ENCODE data around the gene FBLL1.
A peak's percentile ranks its signal among the peaks of the same experiment; 100 is the strongest.
"Not testable (repeated sequence)": the region's sequence is repeated elsewhere in the genome, so short reads cannot be mapped to it uniquely, and the experiment has no call there.

FBLL1 gene

GRCh38 chr5:168528521-168529373 lies at the start of gene FBLL1:
Gene FBLL1, plus strand, starts transcription at chr5:168529305. Its CDS starts 200 bp downstream, at chr5:168529505.
- DNase-seq, result peak; percentile 78

GRCh38 chr5:168480601-168481000 lies 48.5 kb upstream of the FBLL1 start:
- no peak for DNase-seq

GRCh38 chr5:168481330-168481788 lies 47.7 kb upstream of the FBLL1 start:
- DNase-seq, result peak; percentile 14

GRCh38 chr5:168482361-168482760 lies 46.7 kb upstream of the FBLL1 start:
- no peak for DNase-seq

GRCh38 chr5:168486136-168486879 lies 42.8 kb upstream of the FBLL1 start, which contains the start of gene RARS1:
Gene RARS1, plus strand, starts transcription at chr5:168486471. Its CDS starts 28 bp downstream, at chr5:168486499.
- DNase-seq, result peak; percentile 96

DNA sequence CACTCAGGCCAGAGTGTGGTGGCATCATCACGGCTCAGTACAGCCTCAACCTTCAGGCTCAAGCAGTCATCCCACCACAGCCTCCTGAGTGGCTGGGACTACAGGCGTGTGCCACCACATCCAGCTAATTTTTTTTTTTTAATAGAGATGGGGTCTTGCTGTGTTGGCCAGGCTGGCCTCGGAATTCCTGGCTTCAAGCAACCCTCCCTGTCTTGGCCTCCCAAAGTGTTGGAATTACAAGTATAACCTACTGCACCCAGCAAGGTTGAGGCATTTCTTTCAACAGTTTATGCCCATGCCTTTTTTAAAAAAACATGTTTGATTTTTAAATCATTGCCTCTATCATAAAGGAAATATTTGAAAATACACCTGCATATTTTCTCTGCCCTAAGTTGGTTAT lies 40.0 kb upstream of the FBLL1 start:
- DNase-seq, result no peak

GRCh38 chr5:168494057-168494555 lies 35.0 kb upstream of the FBLL1 start:
- DNase-seq, result no peak

DNA sequence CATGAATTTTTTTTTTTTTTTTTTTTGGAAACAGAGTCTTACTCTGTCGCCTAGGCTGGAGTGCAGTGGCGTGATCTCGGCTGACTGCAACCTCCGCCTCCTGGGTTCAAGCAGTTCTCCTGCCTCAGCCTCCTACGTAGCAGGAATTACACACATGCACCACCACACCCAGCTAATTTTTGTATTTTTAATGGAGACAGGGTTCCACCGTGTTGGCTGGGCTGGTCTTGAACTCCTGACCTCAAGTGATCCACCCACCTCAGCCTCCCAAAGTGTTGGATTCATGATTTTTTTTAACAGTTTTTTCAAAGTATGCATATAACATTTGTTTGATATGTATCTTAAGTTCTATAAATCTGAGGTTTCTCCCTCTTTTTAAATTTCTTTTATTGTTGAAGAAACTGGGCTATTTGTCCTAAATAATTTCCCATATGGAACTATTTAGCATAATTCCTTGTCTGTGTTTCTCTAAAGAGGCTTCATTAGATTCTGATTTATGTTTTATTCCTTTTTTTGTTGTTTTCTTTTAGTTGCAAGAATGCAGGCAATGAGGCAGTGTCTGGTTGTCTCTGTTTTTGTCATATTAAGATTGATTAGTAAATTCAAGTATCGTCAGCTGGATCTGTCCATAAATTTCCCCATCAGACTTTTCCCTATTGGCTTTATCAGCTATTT lies 26.4 kb upstream of the FBLL1 start:
- DNase-seq, result no peak

DNA sequence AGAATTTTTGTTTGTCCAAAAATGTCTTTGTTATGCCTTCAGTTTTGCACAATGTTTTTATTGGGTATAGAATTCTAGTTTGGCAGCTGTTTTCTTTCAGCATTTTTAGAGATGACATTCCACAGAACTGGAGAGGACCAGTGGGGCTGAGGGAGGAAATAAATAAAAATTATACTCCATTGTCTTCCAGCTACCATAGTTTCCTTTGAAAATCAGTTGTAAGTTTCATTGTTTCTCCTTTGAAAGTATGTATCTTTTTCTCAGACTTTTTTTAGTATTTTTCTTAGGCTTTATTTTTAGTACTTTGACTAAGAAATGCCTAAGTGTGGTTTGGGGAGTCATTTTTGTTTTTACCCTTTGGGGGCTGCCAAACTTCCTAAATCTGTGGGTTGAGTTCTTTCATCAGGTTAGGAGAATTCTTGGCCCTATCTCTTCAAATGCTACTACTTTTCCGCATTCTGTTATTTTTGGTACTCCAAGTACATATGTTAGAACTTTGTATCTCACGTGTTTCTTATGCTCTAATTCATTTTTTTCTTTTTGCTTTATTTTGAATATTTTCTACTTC lies 15.2 kb upstream of the FBLL1 start:
- DNase-seq, result no peak

GRCh38 chr5:168525856-168526255 lies 3.2 kb upstream of the FBLL1 start:
- DNase-seq, result no peak

DNA sequence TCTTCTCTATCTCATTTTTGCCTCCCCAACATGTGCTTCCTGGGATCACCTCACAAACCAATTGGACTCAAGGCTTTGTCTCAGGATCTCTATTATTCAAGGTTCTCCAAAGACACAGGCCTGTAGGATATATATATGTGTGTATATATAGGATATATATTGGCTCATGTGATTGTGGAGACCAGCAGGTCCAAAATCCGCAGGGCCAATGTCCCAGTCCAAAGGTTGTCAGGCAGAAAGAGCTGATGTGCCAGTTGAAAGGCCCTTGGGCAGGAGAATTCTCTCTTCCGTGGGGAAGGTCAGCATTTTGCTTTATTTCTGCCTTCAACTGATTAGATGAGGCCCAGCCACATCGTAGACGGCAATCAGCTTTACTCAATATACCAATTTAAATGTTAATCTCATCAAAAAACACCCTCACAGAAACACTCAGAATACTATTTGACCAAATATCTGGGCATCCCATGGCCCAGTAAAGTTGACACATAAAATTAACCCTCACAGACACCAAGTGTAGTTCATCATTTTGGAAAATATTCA lies 1.3 kb upstream of the FBLL1 start:
- DNase-seq, result no peak

GRCh38 chr5:168529374-168530234 lies 499 bp downstream of the FBLL1 start:
- peak; percentile 18 for DNase-seq

- no peak for DNase-seq
Observed at GRCh38 chr5:168530621-168531150, 1.6 kb downstream of the FBLL1 start.

GRCh38 chr5:168531191-168531590 lies 2.1 kb downstream of the FBLL1 start:
- DNase-seq, result no peak

DNA sequence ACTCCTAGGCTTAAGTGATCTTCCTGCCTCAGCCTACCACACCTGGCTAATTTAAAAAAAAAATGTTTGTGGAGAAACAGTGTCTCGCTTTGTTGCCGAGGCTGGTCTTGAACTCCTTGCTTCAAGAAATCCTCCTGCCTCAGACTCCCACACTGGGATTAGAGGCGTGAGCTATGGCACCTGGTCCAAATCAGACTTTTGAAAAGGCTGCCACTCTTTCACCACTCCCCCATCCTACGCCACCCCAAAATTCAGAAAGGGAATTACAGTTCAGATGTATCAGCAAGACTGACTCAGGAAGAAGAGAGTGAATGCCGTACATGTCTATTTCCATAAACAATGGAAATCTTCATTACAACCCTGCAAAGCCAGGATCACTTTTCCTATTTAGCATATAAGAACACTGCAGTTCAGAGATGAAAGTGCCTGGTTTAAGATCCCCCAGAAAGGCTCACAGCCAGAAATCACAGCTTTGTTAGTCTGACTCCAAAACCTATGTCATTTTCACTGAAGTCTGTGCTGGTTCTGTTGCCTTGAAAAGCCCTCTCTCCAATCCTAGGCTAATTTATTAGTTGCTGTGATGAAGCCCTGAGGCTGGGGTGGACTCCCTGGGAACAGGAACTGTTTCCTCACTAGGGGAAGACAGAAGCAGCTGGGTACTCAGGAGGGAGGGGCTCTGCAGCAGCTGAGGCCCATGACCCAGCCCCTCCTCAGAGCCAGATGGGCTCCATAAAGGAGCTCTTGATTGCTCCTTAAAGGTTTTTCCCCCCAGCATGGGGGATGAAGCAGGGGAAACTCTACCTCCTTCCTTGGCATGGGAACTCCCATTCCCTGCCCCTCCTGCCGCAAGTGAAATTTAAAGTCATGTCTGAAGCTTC lies 3.1 kb downstream of the FBLL1 start:
- no peak for DNase-seq

GRCh38 chr5:168534351-168534750 lies 5.2 kb downstream of the FBLL1 start:
- not testable (repeated sequence) for DNase-seq

- no peak for DNase-seq
Observed at GRCh38 chr5:168537176-168537575, 8.1 kb downstream of the FBLL1 start.

- DNase-seq, result no peak
Observed at GRCh38 chr5:168549554-168549953, 20.4 kb downstream of the FBLL1 start.

DNA sequence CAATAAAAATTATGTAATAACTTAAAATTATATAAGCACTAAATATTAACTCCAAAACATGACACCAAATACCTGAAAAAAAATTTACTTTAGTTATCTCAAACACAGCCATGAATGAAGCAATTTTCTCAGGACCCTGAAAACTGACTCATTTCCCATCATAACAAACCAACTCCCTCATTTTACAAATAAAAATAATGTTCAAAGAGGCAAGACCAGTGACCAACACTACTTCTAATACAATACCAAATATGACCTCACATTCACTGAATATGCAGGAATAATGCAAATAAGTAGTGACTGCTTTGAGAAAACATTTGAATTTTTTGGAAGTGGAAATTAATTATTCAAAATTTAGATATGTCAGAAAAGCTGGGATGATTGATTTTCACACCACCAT lies 21.6 kb downstream of the FBLL1 start:
- no peak for DNase-seq

DNA sequence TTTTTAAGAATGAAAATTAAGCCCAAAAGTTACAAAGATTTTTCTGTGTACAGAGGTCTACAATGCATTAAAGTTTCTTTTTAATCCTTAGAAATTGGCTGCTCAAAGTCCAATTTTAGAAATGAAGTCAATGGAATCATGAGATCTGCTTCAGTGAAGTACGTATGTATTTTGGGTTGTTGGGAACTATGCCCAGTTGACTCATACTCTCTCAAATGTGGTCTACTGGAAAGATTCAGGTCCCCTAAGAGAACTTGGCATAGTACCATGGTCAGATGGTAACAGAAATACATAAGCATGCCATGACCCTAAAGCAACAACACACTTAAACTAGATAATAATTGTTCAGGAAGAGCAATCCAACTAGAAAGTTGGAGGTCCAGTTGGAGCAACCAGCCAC lies 23.0 kb downstream of the FBLL1 start:
- peak; percentile 33 for DNase-seq
